GM18526 (cell line): ENCODE measurements around the gene SHANK3.

Experiments used
- POLR2A ChIP-seq: IDR thresholded peaks from 3 replicates; pipeline ENCODE4 v1.6.1; 2011; ENCODE audit not compliant: insufficient read length; ENCODE audit errors: extremely low read depth

SHANK3 gene

DNA sequence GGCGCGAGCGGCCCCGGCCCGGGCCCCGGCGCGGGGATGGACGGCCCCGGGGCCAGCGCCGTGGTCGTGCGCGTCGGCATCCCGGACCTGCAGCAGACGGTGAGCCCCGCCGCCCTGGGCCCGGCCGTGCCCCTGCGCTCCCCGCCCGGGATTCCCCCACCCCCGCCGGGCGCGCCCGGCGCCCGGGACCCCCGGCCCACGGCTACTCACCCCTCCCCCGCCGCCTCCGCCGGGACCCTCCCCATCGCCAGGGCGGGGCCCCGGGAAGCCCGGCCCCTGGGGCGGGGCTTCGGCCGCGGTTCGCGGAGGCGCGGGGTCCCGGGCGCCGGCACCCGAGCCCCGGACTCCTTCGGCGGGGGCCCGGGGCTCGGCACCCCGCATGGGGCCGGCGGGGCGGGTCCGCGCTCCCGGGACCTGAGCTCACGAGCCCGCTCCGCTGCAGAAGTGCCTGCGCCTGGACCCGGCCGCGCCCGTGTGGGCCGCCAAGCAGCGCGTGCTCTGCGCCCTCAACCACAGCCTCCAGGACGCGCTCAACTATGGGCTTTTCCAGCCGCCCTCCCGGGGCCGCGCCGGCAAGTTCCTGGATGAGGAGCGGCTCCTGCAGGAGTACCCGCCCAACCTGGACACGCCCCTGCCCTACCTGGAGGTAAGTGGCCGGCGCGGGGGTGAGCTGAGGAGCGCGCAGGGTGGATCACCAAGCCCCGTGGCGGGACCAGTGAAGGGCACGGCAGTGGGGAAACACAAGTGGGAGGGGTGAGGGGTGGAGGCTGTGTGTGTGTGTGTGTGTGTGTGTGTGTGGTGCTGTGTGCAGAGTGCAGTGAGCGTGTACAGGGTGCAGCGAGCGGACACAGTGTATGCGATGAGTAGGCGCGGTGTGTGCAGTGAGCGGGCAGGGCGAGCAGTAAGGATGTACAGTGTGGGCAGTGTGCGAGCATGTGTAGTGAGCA lies 2.3 kb downstream of the SHANK3 start:
- no peak for TF ChIP-seq POLR2A

DNA sequence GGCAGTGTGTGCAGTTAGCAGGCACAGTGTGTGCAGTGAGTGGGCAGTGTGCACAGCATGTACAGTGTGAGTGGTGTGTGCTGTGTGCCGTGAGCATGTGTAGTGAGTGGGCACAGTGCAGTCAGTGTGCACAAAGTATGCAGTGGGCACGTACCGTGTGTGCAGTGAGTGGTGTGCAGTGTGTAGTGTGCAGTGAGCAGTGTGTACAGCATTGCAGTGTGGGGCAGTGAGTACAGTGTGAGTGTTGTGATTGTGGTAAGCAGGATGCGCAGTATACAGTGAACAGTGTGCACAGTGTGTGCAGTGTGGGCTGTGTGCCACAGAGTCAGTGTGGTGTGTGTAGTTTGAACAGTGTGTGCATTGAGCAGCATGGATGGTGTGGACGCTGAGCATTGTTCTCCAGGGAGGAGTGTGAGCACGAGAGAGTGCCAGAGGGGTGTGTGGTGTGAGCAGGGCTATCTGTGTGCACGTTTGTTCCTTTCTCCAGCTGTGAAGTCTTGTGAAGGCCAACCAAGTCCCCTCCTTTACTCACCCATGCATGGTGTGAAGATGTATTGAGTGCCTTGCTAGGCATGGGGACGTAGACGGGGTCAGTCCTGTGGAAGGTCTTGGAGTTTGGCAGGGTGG lies 3.0 kb downstream of the SHANK3 start:
- no peak for TF ChIP-seq POLR2A

DNA sequence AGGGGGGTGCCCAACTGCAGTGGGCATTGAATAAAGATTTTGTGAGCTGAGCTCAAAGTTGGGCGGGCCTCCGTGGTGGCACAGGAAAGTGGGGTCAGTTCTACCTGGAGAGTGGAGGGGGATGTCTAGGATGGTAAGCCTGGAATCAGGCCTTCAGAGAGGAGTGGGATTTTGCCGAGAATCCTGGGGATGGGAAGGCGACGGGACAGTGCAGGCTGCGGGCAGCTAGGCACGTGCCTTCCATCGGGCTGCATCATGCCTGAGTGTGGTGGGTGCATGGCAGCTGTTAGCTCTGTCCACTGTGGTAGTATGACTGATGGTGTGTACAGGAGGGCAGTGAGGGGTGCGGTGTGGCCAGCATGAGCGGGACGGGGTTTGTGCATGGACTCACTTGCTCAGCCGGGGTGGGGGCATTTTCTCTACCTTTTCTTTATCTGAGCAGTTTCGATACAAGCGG lies 3.6 kb downstream of the SHANK3 start:
- no peak for TF ChIP-seq POLR2A

DNA sequence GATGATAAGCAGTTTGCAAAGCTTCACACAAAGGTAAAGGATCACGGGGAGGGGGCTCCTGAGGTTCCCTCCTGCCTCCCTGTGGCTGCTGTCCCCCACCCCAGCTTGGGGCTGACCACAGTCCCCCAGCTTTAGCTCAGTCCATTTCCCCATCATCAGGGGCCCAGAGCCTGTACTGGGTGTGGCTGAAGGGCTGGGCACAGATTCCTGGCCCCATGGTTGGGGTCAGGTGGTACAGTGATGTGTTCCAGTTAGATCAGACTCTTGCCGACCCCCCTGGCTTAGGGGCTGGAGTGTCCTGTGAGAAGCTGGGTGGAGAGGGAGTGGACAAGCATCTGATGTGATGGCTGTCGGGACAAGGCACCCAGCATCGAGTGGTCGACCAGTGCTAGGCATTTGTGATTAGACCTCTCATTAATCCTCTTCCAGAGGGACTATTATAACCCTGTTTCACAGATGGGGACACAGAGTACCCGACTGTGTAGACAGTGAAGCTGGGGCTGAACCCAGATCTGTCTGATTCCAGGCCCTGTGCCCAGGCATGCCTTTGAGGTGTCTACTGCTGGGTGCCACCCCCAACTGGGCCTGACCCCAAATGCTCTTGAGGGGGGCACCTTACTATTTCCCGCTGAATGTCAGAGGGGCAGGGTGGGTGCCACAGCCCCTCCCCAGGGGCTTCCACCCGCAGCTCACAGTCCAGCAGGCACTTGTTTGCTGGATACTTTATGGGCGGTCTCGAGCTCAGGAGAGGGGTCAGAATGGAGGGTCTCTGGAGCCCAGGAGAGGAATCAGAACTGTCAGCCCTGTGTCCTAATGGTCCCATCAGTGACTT lies 4.3 kb downstream of the SHANK3 start:
- TF ChIP-seq POLR2A, result no peak

DNA sequence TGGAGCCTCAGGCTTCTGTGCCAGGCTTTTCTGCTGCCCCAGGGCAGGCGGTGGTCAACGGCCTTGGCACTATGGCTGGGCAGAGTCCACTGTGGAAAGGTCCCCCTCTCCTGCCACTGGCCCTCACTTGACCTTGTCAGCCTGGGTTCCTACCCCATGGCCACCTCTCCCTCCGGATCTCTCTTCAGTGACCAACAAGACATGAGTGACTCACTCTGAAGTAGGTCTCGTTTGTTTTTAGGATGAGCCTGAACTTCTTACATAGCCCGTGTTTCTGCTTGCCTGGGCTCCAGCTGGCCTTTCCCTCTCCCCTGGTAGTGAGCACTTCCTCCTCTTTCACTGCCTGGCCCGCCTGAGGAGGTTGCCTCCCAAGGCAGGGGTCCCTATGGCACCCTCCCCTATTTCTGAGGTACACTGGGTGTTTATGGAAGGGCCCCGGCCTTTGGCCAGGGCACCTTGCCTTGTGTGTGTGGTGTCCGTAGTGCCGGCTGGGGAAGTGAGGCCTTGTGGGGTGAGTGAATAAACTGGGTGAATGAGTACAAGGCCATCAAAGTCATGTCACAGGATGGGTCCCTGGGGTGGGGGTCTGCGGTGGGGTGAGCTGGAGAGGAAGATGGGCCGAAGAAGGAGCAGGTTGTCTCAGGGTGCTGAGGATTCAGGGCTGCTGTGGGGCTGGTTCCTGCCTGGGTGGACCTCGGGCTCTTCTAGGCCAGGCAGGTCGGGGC lies 5.0 kb downstream of the SHANK3 start:
- TF ChIP-seq POLR2A, result no peak

DNA sequence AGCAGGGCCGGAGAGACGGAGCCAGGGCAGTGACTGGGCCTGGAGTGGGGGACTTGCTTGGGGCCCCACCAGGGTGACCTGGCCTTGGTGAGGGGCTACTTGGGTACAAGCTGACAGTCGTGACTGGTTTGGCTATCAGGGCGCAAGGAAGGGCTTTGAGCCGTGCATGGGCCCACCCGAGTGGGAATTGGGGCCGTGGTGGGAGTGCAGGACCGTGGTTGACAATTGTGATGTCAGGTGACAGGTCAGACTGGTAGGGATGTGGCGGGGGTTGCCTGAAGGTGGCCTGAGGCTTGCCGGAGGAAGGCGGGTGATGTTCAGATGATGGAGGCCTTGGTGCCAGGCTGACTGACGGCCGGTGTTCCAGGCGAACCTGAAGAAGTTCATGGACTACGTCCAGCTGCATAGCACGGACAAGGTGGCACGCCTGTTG lies 5.6 kb downstream of the SHANK3 start:
- TF ChIP-seq POLR2A, result no peak

DNA sequence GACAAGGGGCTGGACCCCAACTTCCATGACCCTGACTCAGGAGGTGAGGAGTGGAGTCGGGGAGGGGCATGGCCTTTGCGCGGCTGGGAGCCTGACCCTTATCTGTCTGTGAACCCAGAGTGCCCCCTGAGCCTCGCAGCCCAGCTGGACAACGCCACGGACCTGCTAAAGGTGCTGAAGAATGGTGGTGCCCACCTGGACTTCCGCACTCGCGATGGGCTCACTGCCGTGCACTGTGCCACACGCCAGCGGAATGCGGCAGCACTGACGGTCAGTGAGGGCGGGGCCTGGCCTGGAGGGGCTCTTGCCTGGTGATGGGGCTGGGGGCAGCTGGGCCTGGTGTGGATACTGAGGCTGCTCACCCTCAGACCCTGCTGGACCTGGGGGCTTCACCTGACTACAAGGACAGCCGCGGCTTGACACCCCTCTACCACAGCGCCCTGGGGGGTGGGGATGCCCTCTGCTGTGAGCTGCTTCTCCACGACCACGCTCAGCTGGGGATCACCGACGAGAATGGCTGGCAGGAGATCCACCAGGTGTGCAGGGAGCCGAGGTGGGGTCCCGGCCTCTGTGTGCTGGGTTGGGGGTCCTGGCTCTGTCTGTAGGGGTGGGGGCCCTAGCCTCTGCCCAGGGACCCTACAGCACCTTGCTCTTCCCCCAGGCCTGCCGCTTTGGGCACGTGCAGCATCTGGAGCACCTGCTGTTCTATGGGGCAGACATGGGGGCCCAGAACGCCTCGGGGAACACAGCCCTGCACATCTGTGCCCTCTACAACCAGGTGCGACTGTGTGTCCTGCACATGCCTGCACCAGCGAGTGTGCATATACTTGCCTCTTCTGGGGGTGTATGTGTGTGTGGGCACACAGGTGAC lies 6.3 kb downstream of the SHANK3 start:
- no peak for TF ChIP-seq POLR2A

DNA sequence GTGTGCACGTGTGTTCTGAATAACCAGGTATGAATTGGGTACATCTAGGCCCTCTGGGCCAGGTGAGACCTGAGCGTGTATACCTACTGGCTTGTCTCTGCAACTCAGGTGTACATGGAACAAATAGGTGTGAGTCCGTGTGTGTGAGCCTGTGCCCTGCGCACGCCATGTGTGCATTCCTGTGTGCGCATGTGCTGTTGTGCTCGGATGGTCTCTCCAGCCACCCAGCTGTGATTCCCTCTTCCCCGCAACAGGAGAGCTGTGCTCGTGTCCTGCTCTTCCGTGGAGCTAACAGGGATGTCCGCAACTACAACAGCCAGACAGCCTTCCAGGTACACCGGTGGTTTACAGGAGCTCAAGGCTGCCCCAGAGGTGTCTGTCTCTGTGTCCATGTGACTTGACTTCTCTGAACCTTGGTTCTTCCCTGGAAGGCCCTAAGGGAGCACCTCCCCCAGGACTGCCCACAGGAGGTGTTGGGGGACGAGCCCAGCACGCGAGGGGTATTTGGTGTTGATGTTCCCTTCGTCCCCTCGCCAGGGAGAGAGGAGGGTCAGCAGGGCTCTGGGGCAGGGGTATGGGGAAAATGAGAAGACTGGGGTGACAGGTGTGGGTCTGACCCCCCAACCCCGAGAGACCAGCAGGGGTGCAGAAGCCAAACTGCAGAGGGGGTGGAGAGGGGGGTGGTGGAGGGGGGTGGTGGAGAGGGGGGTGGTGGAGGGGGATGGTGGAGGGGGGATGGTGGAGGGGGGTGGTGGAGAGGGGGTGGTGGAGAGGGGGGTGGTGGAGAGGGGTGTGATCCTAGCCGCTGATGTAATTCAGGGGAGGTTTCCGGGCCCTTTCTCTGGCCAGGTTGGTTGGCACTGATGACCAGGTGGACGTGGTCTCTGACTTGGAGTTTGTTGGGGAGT lies 10.7 kb downstream of the SHANK3 start:
- no peak for TF ChIP-seq POLR2A

DNA sequence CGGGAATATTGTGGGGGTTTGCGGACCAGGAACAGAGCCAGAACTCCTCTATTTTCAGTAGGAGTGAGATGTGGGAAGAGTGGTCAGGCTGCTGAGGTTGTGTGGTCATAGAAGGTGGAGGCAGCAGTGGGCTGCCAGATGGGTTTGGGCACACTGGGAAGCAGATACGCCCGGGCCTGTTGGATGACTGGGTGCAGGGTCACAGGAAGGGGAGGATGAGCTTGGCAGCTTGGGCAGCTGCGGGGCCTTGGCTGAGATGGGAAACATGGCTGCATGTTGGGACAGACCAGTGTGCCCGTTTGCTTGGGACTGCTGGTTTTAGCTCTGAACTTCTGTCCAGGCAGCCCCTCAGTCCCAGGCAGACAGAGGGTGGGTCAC lies 11.4 kb downstream of the SHANK3 start:
- TF ChIP-seq POLR2A, result no peak

DNA sequence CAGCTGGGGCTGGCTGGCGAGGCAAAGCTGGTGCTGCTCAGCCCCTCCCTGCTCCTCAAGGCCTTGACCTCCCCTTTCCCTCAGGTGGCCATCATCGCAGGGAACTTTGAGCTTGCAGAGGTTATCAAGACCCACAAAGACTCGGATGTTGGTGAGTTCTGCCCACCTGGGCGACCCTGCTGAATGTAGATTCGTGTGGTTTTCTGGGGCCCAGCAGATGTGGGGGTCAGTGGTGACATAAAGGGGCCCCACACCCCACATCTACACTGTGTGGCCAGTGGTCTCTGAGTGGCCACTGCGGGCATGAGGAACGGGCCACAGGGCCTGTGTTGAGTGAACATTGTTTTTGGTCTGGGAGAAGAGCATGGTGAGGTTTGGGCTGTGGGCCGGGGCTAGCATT lies 11.9 kb downstream of the SHANK3 start:
- TF ChIP-seq POLR2A, result no peak

DNA sequence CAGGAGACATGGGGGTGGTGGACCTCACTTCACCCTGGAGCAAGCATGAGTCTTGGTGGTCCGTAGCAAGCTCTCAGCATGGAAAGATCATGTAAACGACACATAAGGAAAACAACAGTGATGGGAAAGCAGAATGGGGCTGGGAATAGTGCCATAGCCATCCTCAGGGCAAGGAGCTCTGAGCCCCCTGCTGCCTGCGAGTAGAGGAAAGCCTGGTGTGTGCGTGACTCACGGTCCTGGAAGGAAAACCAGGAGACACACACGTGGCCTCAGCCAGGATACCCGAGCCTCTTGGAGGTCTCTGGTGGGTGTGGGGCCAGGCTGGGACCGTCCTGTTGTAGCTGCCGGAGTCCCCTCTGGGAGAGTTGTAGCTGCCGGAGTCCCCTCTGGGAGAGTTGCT lies 12.4 kb downstream of the SHANK3 start:
- no peak for TF ChIP-seq POLR2A

DNA sequence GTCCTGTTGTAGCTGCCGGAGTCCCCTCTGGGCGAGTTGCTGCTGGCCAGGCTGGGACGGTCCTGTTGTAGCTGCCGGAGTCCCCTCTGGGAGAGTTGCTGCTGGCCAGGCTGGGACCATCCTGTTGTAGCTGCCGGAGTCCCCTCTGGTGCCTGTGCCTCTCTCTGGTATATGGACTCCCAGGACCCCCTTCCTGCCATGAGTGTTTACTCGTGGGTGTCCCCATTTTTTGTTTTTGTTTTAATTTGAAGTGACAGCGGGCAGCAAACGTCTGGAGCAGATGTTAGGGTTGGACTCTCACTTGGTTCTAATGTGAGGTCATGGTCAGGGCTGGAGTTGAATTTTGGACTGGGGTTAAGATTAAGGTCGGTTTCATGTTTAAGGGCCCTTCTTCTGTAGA lies 14.2 kb downstream of the SHANK3 start:
- no peak for TF ChIP-seq POLR2A

DNA sequence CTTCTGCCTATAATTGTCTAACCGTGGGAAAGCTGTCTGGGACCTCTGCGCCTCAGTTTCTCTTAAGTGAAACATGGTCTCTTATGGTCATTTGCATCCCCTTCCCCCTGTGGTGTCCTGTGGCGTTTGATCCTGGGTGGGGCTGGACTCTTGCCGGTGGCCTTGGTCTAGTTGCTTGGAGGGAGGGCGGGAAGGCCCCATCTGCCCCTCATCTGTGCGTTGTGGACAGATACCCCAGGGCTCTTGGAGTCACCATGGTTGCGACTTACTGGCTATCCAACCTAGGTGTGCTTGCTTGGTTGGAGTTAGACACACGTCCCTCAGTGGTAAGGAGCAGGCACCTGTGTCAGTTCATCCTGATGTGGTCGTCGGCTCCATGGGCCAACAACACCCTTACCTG lies 15.2 kb downstream of the SHANK3 start:
- no peak for TF ChIP-seq POLR2A
